Measurements from ENCODE around the gene EIF4E2. TPM values are rescaled to one million over a fixed set of nuclear protein-coding genes. Genes with fewer than 3 reads are reported as not detected.
"Not testable (repeated sequence)": the region's sequence is repeated elsewhere in the genome, so short reads cannot be mapped to it uniquely, and the experiment has no call there.

The EIF4E2 gene
- total and polyA plus RNA-seq, 7 experiments from 2014 or later, result 51.9 to 77.6 (median 61.6) TPM

GRCh38 chr2:232529806-232530547, 20.5 kb upstream of the EIF4E2 start:
- POLR2A ChIA-PET, result interaction anchor here (0.7 kb wide), 1 partner anchor 21 kb away, joined by 3 read pairs; no protein-coding TSS in a partner anchor
- Histone ChIP-seq H3K27me3 (ENCODE audit: control insufficient read depth in 2 of 2, insufficient read depth in 2 of 2, low read length in 2 of 2) (peaks cover 0 to 4% of the 10 kb centered on the region in 2 donors), H3K36me3 (ENCODE audit: control insufficient read depth in 2 of 3, insufficient read depth in 3 of 3, low read length in 3 of 3) (no peaks in the 10 kb centered on the region), H3K9me3 (ENCODE audit: control insufficient read depth in 2 of 3, low read length in 3 of 3) (no peaks in the 10 kb centered on the region), H3K4me1 (ENCODE audit: control insufficient read depth in 2 of 2, insufficient read depth in 2 of 2, low read length in 2 of 2) (peaks cover 0 to 9% of the 10 kb centered on the region in 2 donors), H3K27ac (ENCODE audit: low read depth, low read length) (no peak overlapping the region), H3K4me3 (ENCODE audit: low read length) (no peak overlapping the region)
- Mint-ChIP-seq H3K4me3 (no peak overlapping the region), H3K36me3 (no peaks in the 10 kb centered on the region), H3K27ac (no peak overlapping the region), H3K9me3 (peaks cover 0 to 2% (median 0%) of the 10 kb centered on the region in 11 donors), H3K27me3 (peaks cover 13 to 33% (median 17%) of the 10 kb centered on the region in 5 donors), H3K4me1 (peaks cover 5 to 18% (median 12%) of the 10 kb centered on the region in 7 donors)
- ATAC-seq (no peak), DNase-seq (no peak)
- CTCF ChIA-PET, result no interaction called here
- intact Hi-C loops (cut with micrococcal nuclease), result loop anchor here (10.0 kb wide), 2 partner anchors 85 to 605 kb away; partner anchors contain the start of gene NPPC (in 1 of the 2)

DNA sequence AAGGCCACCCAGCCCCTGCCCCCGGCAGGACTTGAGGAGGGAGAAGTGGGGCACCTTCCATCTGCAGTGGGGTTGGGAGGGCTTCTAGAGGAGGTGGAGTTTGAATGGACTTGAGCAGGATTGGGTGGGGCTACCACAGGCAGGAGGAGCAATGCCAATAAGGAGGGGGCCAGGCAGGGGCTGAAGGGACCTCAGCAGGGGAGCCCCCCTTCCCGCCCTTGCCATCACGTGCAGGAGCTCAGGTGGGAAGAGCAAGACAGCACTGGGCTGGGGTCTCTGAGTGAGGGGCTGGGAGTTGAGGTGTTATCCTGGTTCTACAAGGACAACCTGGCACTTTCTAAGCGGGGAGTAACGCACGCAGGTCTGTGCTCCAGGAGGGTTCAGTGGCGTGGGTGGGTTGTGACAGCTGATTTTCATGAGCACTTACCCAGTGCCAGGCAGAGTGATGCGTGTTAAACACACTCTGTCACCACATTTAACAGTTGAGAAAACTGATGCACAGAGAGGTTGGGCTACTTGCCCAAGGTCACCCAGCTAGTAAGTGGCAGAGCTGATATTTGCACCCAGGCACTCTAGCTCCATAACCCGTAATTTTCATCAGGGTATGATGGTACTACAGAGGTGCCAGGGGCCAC, 19.7 kb upstream of the EIF4E2 start:
- no peak overlapping the region for H3K4me3 ChIP-seq (ENCODE audit: low read length)
- peaks cover 0 to 1% (median 0%) of the 10 kb centered on the region in 3 experiments for H3K9me3 ChIP-seq (ENCODE audit: control insufficient read depth in 2 of 3, low read length in 3 of 3)
- Mint-ChIP-seq H3K4me3 (no peak overlapping the region), H3K27me3 (peaks cover 13 to 33% (median 17%) of the 10 kb centered on the region in 5 donors), H3K4me1 (peaks cover 5 to 18% (median 12%) of the 10 kb centered on the region in 7 donors), H3K36me3 (no peaks in the 10 kb centered on the region), H3K27ac (no peak overlapping the region), H3K9me3 (peaks cover 0 to 2% (median 0%) of the 10 kb centered on the region in 11 donors)
- H3K36me3 ChIP-seq (ENCODE audit: control insufficient read depth in 2 of 3, insufficient read depth in 3 of 3, low read length in 3 of 3), result no peaks in the 10 kb centered on the region
- intact Hi-C loops (cut with micrococcal nuclease), result no loop called here
- peaks cover 0 to 9% of the 10 kb centered on the region in 2 donors for H3K4me1 ChIP-seq (ENCODE audit: control insufficient read depth in 2 of 2, insufficient read depth in 2 of 2, low read length in 2 of 2)
- no peak for ATAC-seq
- peaks cover 0 to 4% of the 10 kb centered on the region in 2 donors for H3K27me3 ChIP-seq (ENCODE audit: control insufficient read depth in 2 of 2, insufficient read depth in 2 of 2, low read length in 2 of 2)
- CTCF ChIA-PET, result no interaction called here
- H3K27ac ChIP-seq (ENCODE audit: low read depth, low read length), result no peak overlapping the region
- POLR2A ChIA-PET, result no interaction called here
- DNase-seq, result no peak

DNA sequence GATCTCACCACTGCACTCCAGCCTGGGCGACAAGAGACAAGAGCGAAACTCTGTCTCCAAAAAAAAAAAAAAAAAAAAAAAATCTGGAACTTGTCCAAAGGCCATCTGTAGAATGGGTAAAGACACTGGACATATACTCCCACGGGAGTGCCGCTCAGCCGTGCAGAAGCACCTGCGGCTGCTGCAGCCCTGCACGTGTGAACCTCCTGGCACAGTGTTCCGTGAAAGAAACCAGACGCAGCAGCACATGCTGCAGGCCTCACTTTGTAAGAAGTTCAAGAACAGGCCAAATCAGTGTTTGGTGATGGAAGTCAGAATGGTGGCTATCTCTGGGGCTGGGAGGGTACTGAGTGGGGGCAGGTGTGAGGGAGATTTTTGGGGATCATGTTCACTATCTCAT, 18.1 kb upstream of the EIF4E2 start:
- ChIA-PET CTCF (no interaction called here), POLR2A (no interaction called here)
- DNase-seq (no peak), ATAC-seq (no peak)
- Mint-ChIP-seq H3K9me3 (peaks cover 0 to 6% (median 0%) of the 10 kb centered on the region in 11 donors), H3K27me3 (peaks cover 10 to 33% (median 18%) of the 10 kb centered on the region in 5 donors), H3K27ac (no peak overlapping the region), H3K36me3 (no peaks in the 10 kb centered on the region), H3K4me1 (peaks cover 5 to 14% (median 11%) of the 10 kb centered on the region in 7 donors), H3K4me3 (no peak overlapping the region)
- intact Hi-C loops (cut with micrococcal nuclease), result no loop called here
- no peaks in the 10 kb centered on the region for H3K36me3 ChIP-seq (ENCODE audit: control insufficient read depth in 2 of 3, insufficient read depth in 3 of 3, low read length in 3 of 3)
- no peaks in the 10 kb centered on the region for H3K27me3 ChIP-seq (ENCODE audit: control insufficient read depth in 2 of 2, insufficient read depth in 2 of 2, low read length in 2 of 2)
- peaks cover 0 to 7% (median 0%) of the 10 kb centered on the region in 3 experiments for H3K9me3 ChIP-seq (ENCODE audit: control insufficient read depth in 2 of 3, low read length in 3 of 3)
- peaks cover 0 to 9% of the 10 kb centered on the region in 2 donors for H3K4me1 ChIP-seq (ENCODE audit: control insufficient read depth in 2 of 2, insufficient read depth in 2 of 2, low read length in 2 of 2)
- H3K4me3 ChIP-seq (ENCODE audit: low read length), result no peak overlapping the region
- no peak overlapping the region for H3K27ac ChIP-seq (ENCODE audit: low read depth, low read length)

- POLR2A ChIA-PET; H3K27ac Mint-ChIP-seq; H3K27ac ChIP-seq (ENCODE audit: low read depth, low read length); H3K4me1 ChIP-seq (ENCODE audit: control insufficient read depth in 2 of 2, insufficient read depth in 2 of 2, low read length in 2 of 2); H3K4me3 ChIP-seq (ENCODE audit: low read length); CTCF ChIA-PET; H3K36me3 Mint-ChIP-seq; H3K9me3 Mint-ChIP-seq; DNase-seq; H3K27me3 ChIP-seq (ENCODE audit: control insufficient read depth in 2 of 2, insufficient read depth in 2 of 2, low read length in 2 of 2); intact Hi-C loops (cut with micrococcal nuclease); ATAC-seq; H3K36me3 ChIP-seq (ENCODE audit: control insufficient read depth in 2 of 3, insufficient read depth in 3 of 3, low read length in 3 of 3); H3K9me3 ChIP-seq (ENCODE audit: control insufficient read depth in 2 of 3, low read length in 3 of 3); H3K4me3 Mint-ChIP-seq: not testable (repeated sequence)
- Mint-ChIP-seq H3K27me3 (peaks cover 8 to 33% (median 16%) of the 10 kb centered on the region in 5 donors), H3K4me1 (peaks cover 5 to 14% (median 11%) of the 10 kb centered on the region in 7 donors)
Measured at GRCh38 chr2:232532821-232533220, 17.7 kb upstream of the EIF4E2 start.

DNA sequence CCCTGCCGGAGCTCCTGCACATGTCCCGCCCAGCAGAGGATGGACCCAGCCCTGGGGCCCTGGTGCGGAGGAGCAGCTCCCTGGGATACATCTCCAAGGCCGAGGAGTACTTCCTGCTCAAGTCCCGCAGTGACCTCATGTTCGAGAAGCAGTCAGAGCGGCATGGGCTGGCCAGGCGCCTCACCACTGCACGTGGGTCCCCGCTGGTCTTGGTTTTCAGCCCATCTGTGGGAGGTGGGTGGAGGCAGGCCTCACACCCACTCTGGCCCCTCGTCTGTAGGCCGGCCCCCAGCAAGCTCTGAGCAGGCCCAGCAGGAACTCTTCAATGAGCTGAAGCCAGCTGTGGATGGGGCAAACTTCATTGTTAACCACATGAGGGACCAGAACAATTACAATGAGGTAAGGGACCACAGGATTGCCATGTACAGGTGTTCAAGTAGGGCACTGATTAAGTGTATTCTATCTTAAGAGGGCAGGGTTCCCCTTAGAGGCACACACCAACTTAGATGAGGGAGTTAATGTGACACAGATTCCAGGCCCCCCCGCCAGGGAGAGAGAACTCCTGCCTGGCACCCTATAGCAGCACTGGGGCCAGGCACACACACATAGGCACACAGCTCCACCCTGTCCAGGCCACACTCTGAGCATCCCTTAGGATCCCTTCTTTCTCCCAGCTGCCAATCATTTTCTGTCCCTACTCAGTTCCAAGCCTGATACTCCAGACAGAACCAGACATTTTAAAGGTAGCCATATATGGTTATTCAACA, 16.4 kb upstream of the EIF4E2 start:
- H3K4me3 ChIP-seq (ENCODE audit: low read length), result no peak overlapping the region
- ChIA-PET POLR2A (no interaction called here), CTCF (no interaction called here)
- no peak overlapping the region for H3K4me3 Mint-ChIP-seq
- H3K27me3 Mint-ChIP-seq, result peaks cover 9 to 20% (median 11%) of the 10 kb centered on the region in 5 donors
- H3K27ac Mint-ChIP-seq, result no peak overlapping the region
- peaks cover 0 to 6% (median 0%) of the 10 kb centered on the region in 11 donors for H3K9me3 Mint-ChIP-seq
- H3K4me1 ChIP-seq (ENCODE audit: control insufficient read depth in 2 of 2, insufficient read depth in 2 of 2, low read length in 2 of 2), result peaks cover 0 to 2% of the 10 kb centered on the region in 2 donors
- no peak for DNase-seq
- peaks cover 0 to 7% (median 0%) of the 10 kb centered on the region in 3 experiments for H3K9me3 ChIP-seq (ENCODE audit: control insufficient read depth in 2 of 3, low read length in 3 of 3)
- H3K36me3 Mint-ChIP-seq, result no peaks in the 10 kb centered on the region
- intact Hi-C loops (cut with micrococcal nuclease), result no loop called here
- no peak for ATAC-seq
- no peak overlapping the region for H3K27ac ChIP-seq (ENCODE audit: low read depth, low read length)
- H3K36me3 ChIP-seq (ENCODE audit: control insufficient read depth in 2 of 3, insufficient read depth in 3 of 3, low read length in 3 of 3), result no peaks in the 10 kb centered on the region
- peaks cover under 1 to 8% (median 3%) of the 10 kb centered on the region in 7 donors for H3K4me1 Mint-ChIP-seq
- no peaks in the 10 kb centered on the region for H3K27me3 ChIP-seq (ENCODE audit: control insufficient read depth in 2 of 2, insufficient read depth in 2 of 2, low read length in 2 of 2)

DNA sequence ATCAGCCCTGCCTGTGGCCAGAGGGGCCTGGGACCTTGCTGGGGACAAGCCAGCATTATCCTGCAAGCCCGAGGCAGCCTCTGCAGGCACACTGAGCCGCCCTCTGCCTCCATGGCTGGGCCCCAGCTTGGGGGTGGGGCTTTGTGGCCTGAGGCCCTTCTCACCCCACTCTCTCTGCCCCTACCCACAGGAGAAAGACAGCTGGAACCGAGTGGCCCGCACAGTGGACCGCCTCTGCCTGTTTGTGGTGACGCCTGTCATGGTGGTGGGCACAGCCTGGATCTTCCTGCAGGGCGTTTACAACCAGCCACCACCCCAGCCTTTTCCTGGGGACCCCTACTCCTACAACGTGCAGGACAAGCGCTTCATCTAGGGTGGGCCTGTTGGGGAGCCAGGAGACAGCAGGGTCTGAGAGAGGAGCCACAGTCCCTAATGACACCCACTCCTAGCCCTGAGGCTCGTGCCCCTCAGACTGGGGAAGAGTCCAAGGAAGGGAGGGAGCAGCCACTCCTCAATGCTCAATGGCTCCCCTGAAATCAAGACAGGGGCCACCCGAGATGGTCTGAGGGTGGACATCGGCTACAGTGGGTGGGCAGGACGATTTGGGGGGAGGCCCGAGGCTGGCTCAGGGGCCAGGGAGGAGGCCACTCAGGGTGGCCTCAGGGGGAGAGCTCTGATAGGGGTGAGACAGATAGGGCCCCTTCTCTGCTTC, 15.4 kb upstream of the EIF4E2 start:
- H3K27ac ChIP-seq (ENCODE audit: low read depth, low read length), result no peak overlapping the region
- peaks cover 0 to 7% (median 0%) of the 10 kb centered on the region in 3 experiments for H3K9me3 ChIP-seq (ENCODE audit: control insufficient read depth in 2 of 3, low read length in 3 of 3)
- Mint-ChIP-seq H3K27me3 (peaks cover 9 to 19% (median 12%) of the 10 kb centered on the region in 5 donors), H3K36me3 (no peaks in the 10 kb centered on the region), H3K9me3 (peaks cover 0 to 6% (median 0%) of the 10 kb centered on the region in 11 donors), H3K4me3 (no peak overlapping the region), H3K4me1 (peaks cover 0 to 9% (median 0%) of the 10 kb centered on the region in 7 donors), H3K27ac (no peak overlapping the region)
- H3K36me3 ChIP-seq (ENCODE audit: control insufficient read depth in 2 of 3, insufficient read depth in 3 of 3, low read length in 3 of 3), result no peaks in the 10 kb centered on the region
- ChIA-PET POLR2A (no interaction called here), CTCF (interaction anchor here (0.8 kb wide), 1 partner anchor 12 kb away, joined by 3 read pairs; no protein-coding TSS in a partner anchor)
- H3K4me3 ChIP-seq (ENCODE audit: low read length), result no peak overlapping the region
- H3K27me3 ChIP-seq (ENCODE audit: control insufficient read depth in 2 of 2, insufficient read depth in 2 of 2, low read length in 2 of 2), result no peaks in the 10 kb centered on the region
- no peak for ATAC-seq
- intact Hi-C loops (cut with micrococcal nuclease), result no loop called here
- DNase-seq, result no peak
- no peaks in the 10 kb centered on the region for H3K4me1 ChIP-seq (ENCODE audit: control insufficient read depth in 2 of 2, insufficient read depth in 2 of 2, low read length in 2 of 2)
